Upper lobe of right lung (tissue), 1 donor: ENCODE measurements around the gene CPSF6. TPM values are rescaled to one million over a fixed set of nuclear protein-coding genes. Genes with fewer than 3 reads are reported as not detected.
"Not testable (repeated sequence)": the region's sequence is repeated elsewhere in the genome, so short reads cannot be mapped to it uniquely, and the experiment has no call there.

Experiments
- ATAC-seq: fragments of 200-7000 bp; cut with Tn5 transposase; one replicate; pipeline ENCODE4 v1.9.1; 2020; ENCODE audit warnings: mild to moderate bottlenecking, moderate library complexity
- DNase-seq: peaks from one replicate; pipeline ENCODE4 v3.0.0-alpha.2; 2020
- H3K27ac ChIP-seq: fragments of 200-600 bp; one replicate; pipeline ENCODE4 v1.8.0; 2022
- H3K27me3 ChIP-seq: fragments of 200-600 bp; one replicate; pipeline ENCODE4 v1.8.0; 2022; ENCODE audit warnings: mild to moderate bottlenecking
- H3K36me3 ChIP-seq: fragments of 200-600 bp; one replicate; pipeline ENCODE4 v1.8.0; 2022
- H3K4me1 ChIP-seq: fragments of 200-600 bp; one replicate; pipeline ENCODE4 v1.8.0; 2022
- H3K4me3 ChIP-seq: fragments of 200-600 bp; one replicate; pipeline ENCODE4 v1.8.0; 2022; ENCODE audit warnings: mild to moderate bottlenecking
- H3K9me3 ChIP-seq: fragments of 200-600 bp; one replicate; pipeline ENCODE4 v1.8.0; 2022
- CTCF ChIP-seq: fragments of 200-600 bp; IDR thresholded peaks from one replicate; pipeline ENCODE4 v1.8.0; 2022; ENCODE audit warnings: antibody characterized with exemption
- intact Hi-C: fragments of 100-400 bp; cut with DNase I; formaldehyde crosslinking; loops from one replicate; pipeline ENCODE4 v1.11.0; 2022
- long read RNA-seq: library from polyadenylated mRNA; unstranded; transcript quantifications from one replicate; pipeline ENCODE4 v2.0.0, GENCODE V29; 2021
- total RNA-seq: library from RNA; stranded (reverse); fragmentation: NEBNext Ultra II Directional; extraction: Animal tissue kit (Norgen Biotek cat#: 25700); gene quantifications from one replicate; pipeline ENCODE4 v1.2.1, GENCODE V29; 2021
- donor health status: DM: no; HTN: yes; CAD: no; lungs with severe emphysema.

Gene CPSF6
- total RNA-seq, result 53.4 TPM
- long read RNA-seq, full-length matches to known transcripts, result 48 of 70 reads
- long read RNA-seq, partial matches to known transcripts, result 4 of 70 reads
- long read RNA-seq, other reads (novel, unspliced or antisense), result 18 of 70 reads

GRCh38 chr12:69239352-69239921 is at the start of gene CPSF6:
CPSF6 (plus strand) TSS chr12:69239569; CDS start chr12:69239647, 78 bp downstream.
- Histone ChIP-seq H3K27me3 (no peaks in the 10 kb centered on the region), H3K27ac (peak within 1 kb of the TSS; percentile 86), H3K4me1 (peaks cover 38% of the 10 kb centered on the region), H3K36me3 (no peaks in the 10 kb centered on the region), H3K4me3 (peak within 1 kb of the TSS; percentile 77), H3K9me3 (no peaks in the 10 kb centered on the region)
- ATAC-seq (peak; percentile 99), DNase-seq (peak; percentile 99)
- TF ChIP-seq CTCF, result peak; percentile 5
- intact Hi-C loops, result no loop called here

- peak; percentile 29 for TF ChIP-seq CTCF
- H3K4me1 ChIP-seq, result no peaks in the 10 kb centered on the region
- H3K4me3 ChIP-seq, result no peak overlapping the region
- peaks cover 13% of the 10 kb centered on the region for H3K9me3 ChIP-seq
- ATAC-seq, result peak; percentile 67
- H3K27me3 ChIP-seq, result no peaks in the 10 kb centered on the region
- no peak overlapping the region for H3K27ac ChIP-seq
- no peak for DNase-seq
- intact Hi-C loops, result no loop called here
- no peaks in the 10 kb centered on the region for H3K36me3 ChIP-seq
Measured at GRCh38 chr12:69196302-69197288, 42.8 kb upstream of the CPSF6 start.

GRCh38 chr12:69199976-69200375 is 39.4 kb upstream of the CPSF6 start:
- H3K27ac ChIP-seq, intact Hi-C loops, H3K27me3 ChIP-seq, DNase-seq, ATAC-seq, H3K4me1 ChIP-seq, H3K36me3 ChIP-seq, H3K4me3 ChIP-seq: not testable (repeated sequence)
- peaks cover 13% of the 10 kb centered on the region for H3K9me3 ChIP-seq

- no peaks in the 10 kb centered on the region for H3K36me3 ChIP-seq
- no peak for TF ChIP-seq CTCF
- H3K4me3 ChIP-seq, result no peak overlapping the region
- H3K27me3 ChIP-seq, result no peaks in the 10 kb centered on the region
- ATAC-seq (no peak), DNase-seq (no peak)
- no peaks in the 10 kb centered on the region for H3K4me1 ChIP-seq
- H3K9me3 ChIP-seq, result peaks cover 8% of the 10 kb centered on the region
- intact Hi-C loops, result no loop called here
- no peak overlapping the region for H3K27ac ChIP-seq
Measured at GRCh38 chr12:69204191-69204590, 35.2 kb upstream of the CPSF6 start.

- Histone ChIP-seq H3K4me3 (no peak overlapping the region), H3K4me1 (no peaks in the 10 kb centered on the region), H3K27ac (no peak overlapping the region), H3K9me3 (no peaks in the 10 kb centered on the region), H3K27me3 (no peaks in the 10 kb centered on the region), H3K36me3 (no peaks in the 10 kb centered on the region)
- no peak for TF ChIP-seq CTCF
- ATAC-seq, result no peak
- intact Hi-C loops, result no loop called here
- no peak for DNase-seq
Measured at GRCh38 chr12:69210661-69211060, 28.7 kb upstream of the CPSF6 start.

GRCh38 chr12:69211160-69211559 is 28.2 kb upstream of the CPSF6 start:
- Histone ChIP-seq H3K27me3 (no peaks in the 10 kb centered on the region), H3K9me3 (no peaks in the 10 kb centered on the region), H3K4me3 (no peak overlapping the region), H3K36me3 (no peaks in the 10 kb centered on the region), H3K4me1 (no peaks in the 10 kb centered on the region), H3K27ac (no peak overlapping the region)
- TF ChIP-seq CTCF, result no peak
- ATAC-seq (peak; percentile 25), DNase-seq (no peak)
- intact Hi-C loops, result no loop called here
